DMS79 (cell line): ENCODE measurements around the gene RTN4RL1.
A peak's percentile ranks its signal among the peaks of the same experiment; 100 is the strongest.

Experiments used
- DNase-seq: peaks from one replicate; lab custom pipeline; 2025; lab: John Stamatoyannopoulos, UW

The RTN4RL1 gene

DNA sequence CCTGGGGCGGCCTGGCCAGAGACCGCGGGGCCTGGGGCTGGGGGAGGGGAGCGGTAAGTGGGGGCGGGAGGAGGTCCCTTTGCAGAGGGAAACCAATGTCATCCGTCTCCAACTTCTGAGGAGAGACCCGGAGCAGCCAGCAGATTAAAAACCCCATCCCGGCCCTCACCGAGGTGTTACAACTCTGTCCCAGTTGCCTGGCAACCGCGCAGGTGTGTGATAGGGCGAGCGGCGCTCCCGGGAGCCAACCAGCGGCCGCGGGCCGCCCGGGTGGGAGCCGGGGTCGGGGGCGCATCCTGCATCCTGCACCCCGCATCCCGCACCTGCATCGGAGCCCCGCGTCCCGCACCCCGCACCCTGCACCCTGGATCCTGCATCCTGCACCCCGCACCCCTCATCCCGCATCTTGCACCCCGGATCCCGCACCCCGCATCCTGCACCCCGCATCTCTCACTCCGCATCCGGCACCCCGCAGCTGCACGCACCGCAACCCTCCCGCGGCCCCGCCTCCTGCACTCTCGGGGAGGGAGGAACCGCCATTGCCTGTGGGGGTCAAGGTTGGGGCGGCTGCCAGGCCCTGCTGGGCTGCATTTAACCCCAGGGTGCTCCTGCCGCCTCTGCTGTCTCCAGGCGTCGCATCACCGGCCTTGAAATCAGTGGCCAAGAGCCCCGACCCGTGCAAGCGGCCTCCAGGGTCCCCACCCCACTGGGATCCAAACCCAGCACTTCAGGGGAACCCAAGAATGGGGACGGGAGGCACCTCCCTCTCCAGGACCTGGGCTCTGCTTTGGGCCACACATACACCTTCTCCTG, 47.3 kb downstream of the RTN4RL1 start:
- peak; percentile 48 for DNase-seq

DNA sequence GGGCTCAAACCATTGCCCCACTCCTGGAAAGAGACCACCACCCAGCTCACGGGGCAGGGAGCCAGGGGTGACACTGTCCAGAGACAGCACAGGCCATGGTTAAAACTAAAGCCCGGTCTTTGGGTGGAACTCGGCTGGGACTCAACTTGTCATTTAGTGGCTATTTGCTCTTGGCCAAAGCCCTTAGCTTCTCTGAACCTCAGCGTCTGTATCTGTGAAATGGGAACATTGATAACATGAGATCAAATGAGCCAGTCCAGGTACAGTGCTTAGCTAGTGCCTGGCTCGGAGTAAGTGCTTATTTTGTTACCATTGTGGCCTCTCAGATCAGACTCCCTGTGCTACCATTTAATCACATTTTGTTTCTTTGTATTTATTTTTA, 48.5 kb downstream of the RTN4RL1 start:
- DNase-seq: no peak

DNA sequence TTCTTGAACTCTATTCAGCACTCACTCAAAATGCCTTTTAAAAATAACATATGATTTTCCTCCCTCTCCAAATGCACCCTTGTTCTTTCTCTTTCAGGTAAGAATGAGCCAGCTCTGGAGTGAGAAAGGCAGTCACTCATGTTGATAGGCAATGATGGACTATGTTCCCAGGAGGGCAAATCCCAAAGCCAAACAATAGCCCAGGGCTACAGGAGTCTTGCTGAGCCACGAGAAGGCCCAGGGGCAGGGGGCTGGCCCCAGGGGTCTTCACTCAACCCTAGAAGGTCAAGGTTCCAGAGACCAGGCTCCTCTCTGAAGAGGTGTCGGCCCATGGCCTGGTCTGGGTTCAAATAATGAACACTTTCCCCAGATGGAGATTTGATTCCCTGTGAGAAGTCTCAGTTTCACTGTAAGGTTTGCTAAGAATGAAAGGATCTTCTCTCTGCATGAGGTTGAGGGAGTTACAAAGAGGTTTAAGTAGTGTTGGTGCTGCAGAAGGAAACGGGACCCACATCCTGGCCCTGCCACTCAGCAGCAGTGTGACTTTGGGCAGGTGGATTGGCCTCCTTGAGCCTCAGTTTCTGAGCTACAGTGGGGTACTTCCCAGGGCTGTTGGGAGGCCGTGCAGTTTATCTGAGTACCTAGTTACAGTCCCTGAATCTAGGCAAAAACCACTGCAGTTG, 49.0 kb downstream of the RTN4RL1 start:
- DNase-seq: no peak

- no peak for DNase-seq
Measured at GRCh38 chr17:1975573-1975972, 49.6 kb downstream of the RTN4RL1 start.

GRCh38 chr17:1972487-1973160, 52.5 kb downstream of the RTN4RL1 start:
- no peak for DNase-seq

- no peak for DNase-seq
Measured at GRCh38 chr17:1970843-1971384, 54.2 kb downstream of the RTN4RL1 start.

DNA sequence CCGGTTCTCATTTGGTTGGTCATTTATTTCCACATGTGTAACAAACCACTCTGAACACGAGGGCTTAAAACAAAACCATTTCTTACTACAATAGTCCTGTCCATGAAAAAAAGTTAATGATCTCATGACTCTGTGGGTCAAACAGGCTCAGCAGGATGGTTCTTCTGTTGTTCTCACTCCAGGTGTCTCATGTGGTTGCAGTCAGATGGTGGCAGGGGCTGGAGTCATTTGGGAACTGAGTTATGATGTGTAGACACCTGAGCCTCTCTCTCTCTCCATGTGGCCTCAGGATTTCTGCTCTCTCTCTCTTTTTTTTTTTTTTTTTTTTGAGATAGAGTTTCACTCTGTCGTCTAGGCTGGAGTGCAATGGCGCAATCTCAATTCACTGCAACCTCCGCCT, 55.4 kb downstream of the RTN4RL1 start:
- DNase-seq: no peak

DNA sequence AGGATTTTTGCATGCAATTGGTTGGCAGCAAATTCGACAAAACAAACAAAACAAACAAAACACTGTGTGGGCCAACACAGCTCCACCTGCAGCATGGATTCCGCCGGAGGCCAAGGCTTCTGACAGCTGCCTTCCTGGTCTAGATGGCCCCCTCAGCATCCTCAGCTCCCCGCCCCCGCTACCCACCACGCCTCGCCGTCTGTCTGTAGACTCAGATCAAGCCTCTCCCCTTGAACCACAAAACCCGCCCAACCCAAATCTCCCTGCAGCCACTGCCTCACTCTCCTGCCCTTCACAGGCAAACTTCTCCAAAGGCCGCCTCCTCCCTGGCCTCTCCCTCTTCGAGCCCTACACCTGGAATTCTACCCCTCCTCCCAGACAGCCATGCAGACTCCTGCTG, 57.9 kb downstream of the RTN4RL1 start:
- DNase-seq: no peak

GRCh38 chr17:1966274-1967086, 58.7 kb downstream of the RTN4RL1 start:
- no peak for DNase-seq

- no peak for DNase-seq
Measured at GRCh38 chr17:1965556-1966273, 59.4 kb downstream of the RTN4RL1 start.

- DNase-seq: no peak
Measured at GRCh38 chr17:1963250-1963649, 61.9 kb downstream of the RTN4RL1 start.

GRCh38 chr17:1961189-1961588, 63.9 kb downstream of the RTN4RL1 start:
- DNase-seq: no peak

- DNase-seq: no peak
Measured at GRCh38 chr17:1960545-1960912, 64.6 kb downstream of the RTN4RL1 start.

DNA sequence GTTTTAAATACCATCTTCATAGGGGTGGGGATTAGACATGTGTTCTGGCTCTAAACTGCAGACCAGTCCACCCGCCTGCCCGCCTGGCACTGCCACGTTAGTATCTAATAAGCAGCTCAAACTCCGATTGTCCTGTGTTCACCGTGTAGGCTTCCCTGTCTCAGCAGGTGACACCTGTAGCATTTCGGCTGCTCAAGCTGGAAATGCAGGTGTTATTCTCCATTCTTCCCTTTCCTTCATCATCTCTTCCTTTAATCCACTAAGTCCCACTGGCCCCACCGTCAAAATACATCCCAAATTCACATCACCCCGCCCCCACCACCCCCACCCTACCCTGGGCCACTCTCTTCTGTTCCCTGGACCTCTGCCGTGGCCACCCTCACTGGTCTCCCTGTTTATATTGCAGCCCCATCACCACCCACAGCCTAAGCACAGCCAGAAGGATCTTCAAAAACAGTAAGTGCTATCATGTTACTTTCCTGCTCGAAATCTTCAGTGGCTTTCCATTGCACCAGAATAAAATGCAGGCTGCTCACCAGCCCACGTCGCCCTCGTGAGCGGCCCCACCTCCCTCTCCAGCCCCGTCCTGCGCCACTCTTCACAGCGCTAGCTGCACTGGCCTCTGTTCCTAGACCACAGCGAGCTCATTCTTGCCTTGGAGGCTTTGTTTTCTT, 65.1 kb downstream of the RTN4RL1 start:
- DNase-seq: peak; percentile 50

GRCh38 chr17:1958134-1958881, 66.8 kb downstream of the RTN4RL1 start:
- DNase-seq: peak; percentile 71

DNA sequence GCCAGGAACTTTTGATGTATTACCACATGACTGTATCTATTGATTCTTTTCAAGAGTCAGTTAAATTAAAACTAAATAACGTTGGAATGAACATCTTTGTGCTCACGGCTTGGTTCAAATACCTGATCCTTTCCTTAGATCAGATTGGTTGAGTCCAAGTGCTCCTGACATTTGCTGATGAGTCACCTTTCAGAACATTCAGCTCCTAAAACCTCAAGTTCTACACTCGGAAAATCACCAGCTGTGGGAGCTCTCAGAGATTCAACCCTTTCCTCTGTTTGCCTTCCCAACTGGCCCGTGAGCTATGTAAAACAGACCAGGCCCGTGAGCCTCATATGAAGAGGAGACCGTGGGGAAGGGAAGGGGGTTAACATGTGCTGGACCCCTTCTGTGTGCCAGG, 68.1 kb downstream of the RTN4RL1 start:
- DNase-seq: no peak

- DNase-seq: no peak
Measured at GRCh38 chr17:1956134-1956533, 69.0 kb downstream of the RTN4RL1 start.

- DNase-seq: no peak
Measured at GRCh38 chr17:1953831-1954230, 71.3 kb downstream of the RTN4RL1 start.

DNA sequence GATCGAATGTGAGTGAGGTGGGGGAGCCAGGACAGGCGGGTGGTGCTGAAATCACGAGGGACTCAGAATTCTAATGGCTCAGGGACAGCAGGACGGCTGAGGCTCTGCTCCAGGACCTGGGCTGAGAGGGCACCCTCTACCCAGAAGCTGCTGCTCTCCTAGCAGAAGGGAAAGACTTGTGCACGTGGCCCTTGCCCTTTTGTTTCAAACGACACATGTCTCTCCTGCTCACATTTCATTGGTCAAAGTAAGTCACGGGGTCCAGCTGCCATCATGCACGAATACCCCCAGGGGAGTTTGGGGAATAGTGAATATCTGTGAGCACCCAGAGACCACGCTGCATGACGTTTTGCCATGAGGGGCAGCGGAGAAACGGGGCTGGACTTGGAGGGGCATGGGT, 73.2 kb downstream of the RTN4RL1 start:
- DNase-seq: no peak

DNA sequence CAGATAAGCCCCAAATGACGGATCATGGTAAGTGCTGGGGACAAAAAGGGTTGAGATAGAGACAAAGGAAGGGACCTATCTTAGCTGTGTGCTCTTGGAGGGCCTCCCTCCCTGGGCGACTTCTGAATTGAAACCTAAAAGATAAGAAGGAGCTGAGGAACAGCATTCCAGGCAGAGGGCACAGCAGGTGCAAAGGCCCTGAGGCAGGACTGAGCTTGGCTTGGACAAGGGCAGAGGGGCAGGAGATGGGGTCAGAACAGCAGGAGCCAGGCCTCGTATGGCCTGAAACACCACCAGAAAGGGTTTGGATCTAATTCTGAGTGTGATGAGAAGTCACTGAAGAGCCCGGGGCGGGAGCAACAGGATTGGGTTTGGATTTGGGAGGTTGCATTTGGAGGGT, 75.4 kb downstream of the RTN4RL1 start:
- DNase-seq: no peak
